NT2/D1 (cell line): ENCODE measurements around the gene DES.
A peak's percentile ranks its signal among the peaks of the same experiment; 100 is the strongest.

Experiments used
- DNase-seq: peaks from one replicate; pipeline ENCODE4 v3.0.0-alpha.2; 2011; ENCODE audit warnings: low read depth, low spot score
- H3K27me3 ChIP-seq: 2 replicates; pipeline ENCODE4 v1.6.0; 2011; ENCODE audit warnings: mild to moderate bottlenecking; ENCODE audit not compliant: insufficient read length, insufficient read depth
- H3K36me3 ChIP-seq: 2 replicates; pipeline ENCODE4 v1.6.1; 2011; ENCODE audit warnings: mild to moderate bottlenecking, low read length, mixed read lengths; ENCODE audit not compliant: insufficient read depth, insufficient read length
- H3K4me1 ChIP-seq: 2 replicates; pipeline ENCODE4 v1.5.1; 2011; ENCODE audit not compliant: insufficient read depth, insufficient read length
- H3K4me3 ChIP-seq: 2 replicates; pipeline ENCODE4 v1.5.1; 2011; ENCODE audit warnings: low read depth; ENCODE audit not compliant: insufficient read length
- H3K9ac ChIP-seq: 2 replicates; pipeline ENCODE4 v1.6.0; 2011; ENCODE audit warnings: low read depth; ENCODE audit not compliant: insufficient read length
- H3K9me3 ChIP-seq: 2 replicates; pipeline ENCODE4 v1.5.1; 2011; ENCODE audit warnings: mild to moderate bottlenecking, low read length; ENCODE audit not compliant: insufficient read depth
- SUZ12 ChIP-seq: IDR thresholded peaks from 2 replicates; pipeline ENCODE4 v1.6.1; 2011; ENCODE audit not compliant: insufficient read length, insufficient read depth; ENCODE audit errors: extremely low read depth
- YY1 ChIP-seq: IDR thresholded peaks from 2 replicates; pipeline ENCODE4 v1.6.1; 2011; ENCODE audit not compliant: insufficient read length, insufficient read depth
- ZNF274 ChIP-seq: IDR thresholded peaks from 2 replicates; pipeline ENCODE4 v1.6.1; 2011; ENCODE audit warnings: mild to moderate bottlenecking, low read depth, low read length

The DES gene

DNA sequence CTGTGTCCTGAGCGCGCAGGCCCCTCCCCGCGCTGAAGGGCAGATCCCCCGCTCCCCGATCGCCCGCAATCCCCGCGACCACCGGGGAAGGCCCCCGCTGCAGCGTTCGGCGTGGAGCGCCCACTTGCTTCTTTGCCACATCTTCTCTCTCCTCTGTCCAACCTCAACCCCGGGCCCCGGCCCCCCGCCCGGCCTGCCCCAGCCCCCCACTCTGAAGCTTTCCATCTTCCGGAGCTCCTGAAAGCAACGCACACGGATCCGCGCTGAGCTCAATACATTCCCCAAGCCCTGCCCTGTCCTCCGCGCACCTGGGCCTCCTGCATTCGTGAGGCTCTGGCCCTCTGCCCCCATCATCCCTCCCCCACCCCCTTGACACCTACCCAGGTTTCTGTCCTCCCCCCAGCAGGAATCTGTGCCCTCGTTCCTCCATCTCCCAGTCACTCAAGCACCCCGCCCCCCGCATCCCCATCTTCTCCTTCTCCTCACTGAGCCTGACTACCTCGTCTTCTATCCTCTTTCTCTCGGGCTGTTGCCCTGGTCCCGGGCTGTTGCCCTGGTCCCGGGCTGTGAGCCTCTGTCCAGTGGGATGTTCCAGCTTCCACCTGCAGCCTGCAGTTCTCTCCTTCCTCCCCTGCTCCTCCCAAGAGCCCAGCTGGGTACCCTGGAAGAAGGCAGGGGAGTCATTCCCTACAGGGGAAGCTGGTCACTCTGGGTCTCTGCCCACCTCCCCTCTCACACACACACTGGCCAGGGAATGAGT, 24.3 kb downstream of the DES start:
- Histone ChIP-seq H3K4me1 (peaks cover 26% of the 10 kb centered on the region), H3K9ac (peak overlapping the region; percentile 78), H3K9me3 (no peaks in the 10 kb centered on the region), H3K36me3 (peaks cover 23% of the 10 kb centered on the region), H3K4me3 (peak overlapping the region; percentile 58), H3K27me3 (peaks cover 53% of the 10 kb centered on the region)
- DNase-seq = no peak
- no peak for TF ChIP-seq YY1
- no peak for TF ChIP-seq SUZ12
- no peak for TF ChIP-seq ZNF274

DNA sequence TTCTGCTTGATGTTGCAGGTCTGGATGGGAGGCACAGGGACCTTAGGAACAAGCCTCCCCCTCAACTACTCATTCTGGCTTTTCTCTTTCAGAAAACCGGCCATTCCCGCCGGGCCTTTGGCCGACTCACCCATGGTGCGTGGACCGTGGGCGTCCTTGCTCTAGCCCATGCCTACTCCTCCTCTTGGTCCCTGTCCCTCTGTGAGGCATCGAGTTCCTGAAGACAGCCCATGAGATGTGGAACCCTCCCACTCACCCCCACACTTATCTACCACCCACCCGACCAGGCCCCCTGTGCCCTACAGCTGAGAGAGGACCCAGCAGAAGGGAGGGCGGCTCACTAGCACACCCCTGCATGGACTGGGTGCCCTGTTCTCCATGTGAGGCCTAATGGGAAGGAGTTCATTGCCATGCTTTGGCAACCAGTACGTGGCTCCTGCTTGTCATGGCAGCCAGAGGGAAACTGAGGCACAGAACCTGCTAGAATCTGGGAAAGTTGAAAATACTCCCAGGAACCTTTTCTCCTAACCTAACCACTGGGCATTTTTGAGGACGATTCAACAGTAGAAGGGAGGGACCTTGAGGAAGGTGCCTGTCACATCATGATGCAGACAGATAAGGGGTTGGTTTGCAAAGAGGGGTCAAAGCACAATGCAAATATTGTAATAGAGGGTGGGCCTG, 25.0 kb downstream of the DES start:
- peaks cover 26% of the 10 kb centered on the region for H3K4me1 ChIP-seq
- TF ChIP-seq YY1 (no peak), SUZ12 (no peak), ZNF274 (no peak)
- H3K9me3 ChIP-seq = no peaks in the 10 kb centered on the region
- H3K4me3 ChIP-seq = no peak overlapping the region
- H3K27me3 ChIP-seq = peaks cover 45% of the 10 kb centered on the region
- no peak for DNase-seq
- peaks cover 23% of the 10 kb centered on the region for H3K36me3 ChIP-seq
- H3K9ac ChIP-seq = peak overlapping the region; percentile 50

DNA sequence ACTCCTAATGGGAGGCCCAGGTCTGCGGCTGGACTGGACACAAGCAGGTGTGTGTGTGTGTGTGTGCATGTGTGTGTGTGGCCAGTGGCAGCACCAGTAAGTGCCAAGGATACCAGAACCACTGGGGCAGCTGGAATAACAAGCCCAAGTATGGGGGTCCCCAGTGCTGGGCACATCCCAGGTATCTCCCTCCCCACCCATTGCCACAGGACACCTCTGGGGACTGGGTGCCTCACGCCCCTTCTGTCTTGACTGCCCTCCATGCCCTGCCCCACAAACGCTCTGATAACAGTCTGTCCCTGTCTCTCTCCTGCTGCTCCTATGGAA, 25.5 kb downstream of the DES start:
- no peak for TF ChIP-seq SUZ12
- TF ChIP-seq YY1 = no peak
- no peak for TF ChIP-seq ZNF274
- peaks cover 40% of the 10 kb centered on the region for H3K27me3 ChIP-seq
- DNase-seq = no peak
- H3K36me3 ChIP-seq = peaks cover 25% of the 10 kb centered on the region
- no peaks in the 10 kb centered on the region for H3K9me3 ChIP-seq
- peaks cover 26% of the 10 kb centered on the region for H3K4me1 ChIP-seq
- H3K4me3 ChIP-seq = no peak overlapping the region
- H3K9ac ChIP-seq = no peak overlapping the region

DNA sequence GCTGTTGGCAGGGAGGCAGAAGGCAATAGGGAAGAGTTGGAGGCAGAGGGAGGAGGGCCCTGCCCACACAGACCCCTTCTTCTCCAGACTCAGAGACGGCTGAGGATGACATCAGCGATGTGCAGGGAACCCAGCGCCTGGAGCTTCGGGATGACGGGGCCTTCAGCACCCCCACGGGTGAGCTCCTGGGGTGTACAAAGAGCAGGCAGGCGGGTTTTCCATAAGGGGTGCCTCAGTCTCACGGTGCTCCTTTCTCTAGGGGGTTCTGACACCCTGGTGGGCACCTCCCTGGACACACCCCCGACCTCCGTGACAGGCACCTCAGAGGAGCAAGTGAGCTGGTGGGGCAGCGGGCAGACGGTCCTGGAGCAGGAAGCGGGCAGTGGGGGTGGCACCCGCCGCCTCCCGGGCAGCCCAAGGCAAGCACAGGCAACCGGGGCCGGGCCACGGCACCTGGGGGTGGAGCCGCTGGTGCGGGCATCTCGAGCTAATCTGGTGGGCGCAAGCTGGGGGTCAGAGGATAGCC, 26.5 kb downstream of the DES start:
- Histone ChIP-seq H3K4me1 (peaks cover 26% of the 10 kb centered on the region), H3K9me3 (no peaks in the 10 kb centered on the region), H3K9ac (no peak overlapping the region), H3K27me3 (peaks cover 31% of the 10 kb centered on the region), H3K4me3 (no peak overlapping the region), H3K36me3 (peaks cover 35% of the 10 kb centered on the region)
- TF ChIP-seq SUZ12 = no peak
- no peak for TF ChIP-seq YY1
- TF ChIP-seq ZNF274 = no peak
- no peak for DNase-seq

DNA sequence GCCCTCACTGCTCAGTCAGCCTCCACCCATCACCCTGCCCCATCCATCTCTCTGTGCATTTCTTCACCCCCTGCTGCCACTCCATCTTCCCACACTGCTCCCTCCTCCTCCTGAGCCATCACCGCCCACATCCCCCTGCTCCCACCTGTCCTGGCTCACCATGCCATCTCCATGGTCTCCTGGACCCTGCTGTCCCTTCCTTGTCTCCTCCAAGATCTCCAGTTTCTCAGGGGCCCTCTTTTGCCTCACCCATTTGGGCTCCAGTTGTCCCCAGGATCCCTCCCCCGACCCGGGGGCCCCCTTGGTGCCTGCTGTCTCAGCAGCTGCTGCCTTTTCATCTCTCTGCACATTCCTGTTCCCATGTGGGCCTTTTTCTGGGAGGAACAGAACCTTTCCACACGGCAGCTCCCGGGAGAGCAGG, 27.1 kb downstream of the DES start:
- H3K9me3 ChIP-seq = no peaks in the 10 kb centered on the region
- H3K4me1 ChIP-seq = peaks cover 26% of the 10 kb centered on the region
- no peak for TF ChIP-seq ZNF274
- TF ChIP-seq YY1 = no peak
- TF ChIP-seq SUZ12 = no peak
- no peak overlapping the region for H3K4me3 ChIP-seq
- peaks cover 25% of the 10 kb centered on the region for H3K27me3 ChIP-seq
- peak overlapping the region; percentile 8 for H3K9ac ChIP-seq
- H3K36me3 ChIP-seq = peaks cover 41% of the 10 kb centered on the region
- no peak for DNase-seq

DNA sequence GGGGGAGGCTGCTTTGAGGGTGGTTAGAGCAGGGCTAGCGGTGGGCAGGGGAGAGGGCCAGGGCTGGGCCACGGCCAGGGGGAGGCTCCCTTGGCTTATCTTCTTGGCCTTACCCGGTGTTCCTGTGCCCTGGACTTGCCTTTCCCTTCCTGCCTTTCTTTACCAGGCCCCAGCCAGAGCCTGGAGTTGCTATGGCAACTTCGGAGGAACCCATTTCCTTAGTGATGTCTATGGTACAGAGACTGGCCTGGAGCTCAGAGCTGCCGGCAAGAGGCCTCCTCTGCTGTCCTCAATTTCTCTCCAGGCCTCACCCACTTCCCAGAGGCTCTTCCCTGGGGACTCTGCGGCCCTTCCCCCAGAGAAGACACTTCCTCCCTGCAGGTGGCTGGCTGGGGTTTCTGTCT, 27.9 kb downstream of the DES start:
- peaks cover 26% of the 10 kb centered on the region for H3K4me1 ChIP-seq

DNA sequence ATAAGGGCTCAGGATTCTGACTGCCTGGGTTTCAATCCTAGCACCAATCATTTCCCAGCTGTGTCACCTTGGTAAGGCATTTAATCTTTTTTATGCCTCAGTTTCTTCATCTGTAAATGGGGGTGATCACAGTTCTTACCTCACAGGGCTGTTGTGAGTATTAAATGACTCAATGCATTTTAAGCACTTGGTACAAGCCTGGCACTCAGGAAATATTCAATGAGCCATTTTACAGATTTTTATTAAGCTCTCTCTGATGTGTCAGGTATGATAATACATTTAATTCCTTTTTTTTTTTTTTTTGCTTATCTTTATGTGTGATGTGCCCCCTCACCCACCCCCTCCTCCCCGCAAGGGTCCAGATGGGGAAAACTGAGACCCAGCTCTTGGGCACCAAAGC, 28.5 kb downstream of the DES start:
- DNase-seq = no peak
- peaks cover 55% of the 10 kb centered on the region for H3K36me3 ChIP-seq
- peaks cover 13% of the 10 kb centered on the region for H3K27me3 ChIP-seq
- peaks cover 30% of the 10 kb centered on the region for H3K4me1 ChIP-seq
- no peaks in the 10 kb centered on the region for H3K9me3 ChIP-seq
- TF ChIP-seq YY1 (no peak), SUZ12 (no peak), ZNF274 (no peak)
- no peak overlapping the region for H3K9ac ChIP-seq
- H3K4me3 ChIP-seq = no peak overlapping the region

More for the DNA sequence above, 27.9 kb downstream of the DES start:
- TF ChIP-seq ZNF274 = no peak
- TF ChIP-seq SUZ12 = no peak
- Histone ChIP-seq H3K36me3 (peaks cover 49% of the 10 kb centered on the region), H3K9ac (no peak overlapping the region), H3K9me3 (no peaks in the 10 kb centered on the region), H3K27me3 (peaks cover 19% of the 10 kb centered on the region), H3K4me3 (no peak overlapping the region)
- peak; percentile 49 for DNase-seq
